Activated CD4-positive, alpha-beta T cell treated with anti-CD3 and anti-CD28 coated beads, Interleukin-2, amount 10 ng/mL, durations not matched to agents 7 days and 5 days (primary cell): ENCODE data around the gene BACH2. TPM values are rescaled to one million over a fixed set of nuclear protein-coding genes. Genes with fewer than 3 reads are reported as not detected.

ENCODE experiments used
- CTCF ChIA-PET: fragments of 350-600 bp; sonication (Branson Sonifier 250); formaldehyde crosslinking; loops from one replicate; lab custom pipeline; 2021; ENCODE audit warnings: antibody characterized with exemption; lab: Charles Lee
- POLR2A ChIA-PET: fragments of 350-600 bp; sonication (Branson Sonifier 250); formaldehyde crosslinking; loops from one replicate; lab custom pipeline; 2021; ENCODE audit warnings: antibody characterized with exemption; lab: Charles Lee
- DNase-seq: peaks from one replicate; pipeline ENCODE4 v3.0.0-alpha.2; 2020
- H3K27ac Mint-ChIP-seq: one replicate; pipeline ENCODE4 v1.8.0; 2021; ENCODE audit warnings: mild to moderate bottlenecking, moderate library complexity, mixed read lengths
- H3K27me3 Mint-ChIP-seq: one replicate; pipeline ENCODE4 v1.8.0; 2021; ENCODE audit warnings: mixed read lengths
- H3K36me3 Mint-ChIP-seq: one replicate; pipeline ENCODE4 v1.8.0; 2021; ENCODE audit warnings: low read depth, mixed read lengths
- H3K4me1 Mint-ChIP-seq: one replicate; pipeline ENCODE4 v1.8.0; 2021; ENCODE audit warnings: mixed read lengths
- H3K4me3 Mint-ChIP-seq: one replicate; pipeline ENCODE4 v1.8.0; 2021; ENCODE audit warnings: mild to moderate bottlenecking, moderate library complexity, mixed read lengths
- H3K9me3 Mint-ChIP-seq: one replicate; pipeline ENCODE4 v1.8.0; 2021; ENCODE audit warnings: mixed read lengths
- total RNA-seq, 2 experiments: library from RNA; stranded (reverse); gene quantifications; one replicate each; pipeline ENCODE4 v1.2.3, GENCODE V29; 2021

BACH2 gene
- total RNA-seq, 2 experiments from 2014 or later = 59.4 to 61.6 TPM

DNA sequence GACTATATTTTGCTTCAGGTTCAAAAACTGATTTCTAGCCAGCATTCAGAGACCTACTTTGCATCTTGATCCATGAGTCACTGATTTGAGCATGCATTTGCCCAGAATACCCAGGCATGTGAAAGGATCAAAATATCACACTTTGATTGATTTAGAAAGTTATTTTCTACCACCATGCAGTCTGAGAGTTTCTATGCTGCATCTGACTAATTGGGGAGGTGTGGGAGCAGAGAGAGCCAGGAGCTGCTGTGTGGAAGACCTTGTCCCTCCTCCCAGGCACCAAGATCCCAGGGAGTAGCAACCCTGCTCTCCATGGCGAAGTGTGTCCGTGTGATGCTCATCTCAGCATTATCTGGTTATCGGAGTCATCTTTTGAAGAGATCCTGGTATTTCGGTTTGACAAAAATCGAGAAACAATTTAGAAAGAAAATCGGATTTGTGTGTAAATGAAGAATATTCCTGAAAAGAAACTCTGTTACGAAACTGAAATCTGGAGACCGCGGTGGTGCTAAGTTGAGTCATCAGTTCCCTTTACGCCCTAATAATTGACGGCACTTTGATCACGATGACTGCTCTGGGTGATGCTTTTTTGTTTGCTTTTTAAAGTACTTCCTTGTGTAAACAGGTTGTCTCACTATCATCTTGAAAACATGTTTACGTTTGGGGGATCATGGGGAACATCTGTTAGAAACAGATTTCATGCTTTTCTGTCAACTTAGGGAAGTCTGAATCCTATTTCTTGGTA, 193.4 kb downstream of the BACH2 start:
- Mint-ChIP-seq H3K4me3 (peak overlapping the region; percentile 57), H3K4me1 (peaks cover 81% of the 10 kb centered on the region), H3K27ac (peak overlapping the region; percentile 75), H3K27me3 (no peaks in the 10 kb centered on the region), H3K9me3 (peaks cover 18% of the 10 kb centered on the region), H3K36me3 (peaks cover 45% of the 10 kb centered on the region)
- ChIA-PET CTCF (no interaction called here), POLR2A (no interaction called here)
- peak; percentile 38 for DNase-seq

GRCh38 chr6:90101403-90101802, 195.2 kb downstream of the BACH2 start:
- Mint-ChIP-seq H3K4me3 (no peak overlapping the region), H3K9me3 (peaks cover 18% of the 10 kb centered on the region), H3K27me3 (no peaks in the 10 kb centered on the region), H3K4me1 (peaks cover 84% of the 10 kb centered on the region), H3K36me3 (peaks cover 45% of the 10 kb centered on the region), H3K27ac (no peak overlapping the region)
- ChIA-PET POLR2A (no interaction called here), CTCF (interaction anchor here (1.5 kb wide), 1 partner anchor 9 kb away, joined by 3 read pairs; no protein-coding TSS in a partner anchor)
- no peak for DNase-seq

- no peaks in the 10 kb centered on the region for H3K27me3 Mint-ChIP-seq
- H3K36me3 Mint-ChIP-seq = peaks cover 45% of the 10 kb centered on the region
- no peak overlapping the region for H3K4me3 Mint-ChIP-seq
- DNase-seq = no peak
- peaks cover 16% of the 10 kb centered on the region for H3K9me3 Mint-ChIP-seq
- no peak overlapping the region for H3K27ac Mint-ChIP-seq
- POLR2A ChIA-PET = no interaction called here
- CTCF ChIA-PET = interaction anchor here (0.6 to 1.5 kb wide), 3 partner anchors 8 to 157 kb away, joined by 3 read pairs; no protein-coding TSS in a partner anchor
- H3K4me1 Mint-ChIP-seq = peaks cover 84% of the 10 kb centered on the region
Observed at GRCh38 chr6:90100059-90100665, 196.5 kb downstream of the BACH2 start.

- H3K4me1 Mint-ChIP-seq = peaks cover 84% of the 10 kb centered on the region
- H3K36me3 Mint-ChIP-seq = peaks cover 41% of the 10 kb centered on the region
- no peaks in the 10 kb centered on the region for H3K27me3 Mint-ChIP-seq
- peak overlapping the region; percentile 32 for H3K27ac Mint-ChIP-seq
- CTCF ChIA-PET = interaction anchor here (1.1 to 1.2 kb wide), 3 partner anchors 11 to 158 kb away, joined by 3 to 4 read pairs (median 3); no protein-coding TSS in a partner anchor
- peaks cover 17% of the 10 kb centered on the region for H3K9me3 Mint-ChIP-seq
- no peak for DNase-seq
- no peak overlapping the region for H3K4me3 Mint-ChIP-seq
- POLR2A ChIA-PET = no interaction called here
Observed at GRCh38 chr6:90098627-90099026, 198.0 kb downstream of the BACH2 start.

- Mint-ChIP-seq H3K4me3 (no peak overlapping the region), H3K4me1 (peaks cover 79% of the 10 kb centered on the region), H3K27me3 (no peaks in the 10 kb centered on the region), H3K36me3 (peaks cover 40% of the 10 kb centered on the region), H3K9me3 (peaks cover 16% of the 10 kb centered on the region), H3K27ac (peak overlapping the region; percentile 32)
- no peak for DNase-seq
- ChIA-PET CTCF (interaction anchor here (1.0 to 1.4 kb wide), 3 partner anchors 11 to 20 kb away, joined by 3 to 4 read pairs (median 3); no protein-coding TSS in a partner anchor), POLR2A (no interaction called here)
Observed at GRCh38 chr6:90098001-90098531, 198.6 kb downstream of the BACH2 start.

GRCh38 chr6:90097356-90097755, 199.3 kb downstream of the BACH2 start:
- Mint-ChIP-seq H3K4me1 (peaks cover 76% of the 10 kb centered on the region), H3K27me3 (no peaks in the 10 kb centered on the region), H3K27ac (peak overlapping the region; percentile 62), H3K36me3 (peaks cover 40% of the 10 kb centered on the region), H3K9me3 (peaks cover 18% of the 10 kb centered on the region), H3K4me3 (no peak overlapping the region)
- ChIA-PET POLR2A (no interaction called here), CTCF (interaction anchor here (0.9 to 1.4 kb wide), 4 partner anchors 15 to 157 kb away, joined by 3 read pairs; no protein-coding TSS in a partner anchor)
- DNase-seq = no peak

DNA sequence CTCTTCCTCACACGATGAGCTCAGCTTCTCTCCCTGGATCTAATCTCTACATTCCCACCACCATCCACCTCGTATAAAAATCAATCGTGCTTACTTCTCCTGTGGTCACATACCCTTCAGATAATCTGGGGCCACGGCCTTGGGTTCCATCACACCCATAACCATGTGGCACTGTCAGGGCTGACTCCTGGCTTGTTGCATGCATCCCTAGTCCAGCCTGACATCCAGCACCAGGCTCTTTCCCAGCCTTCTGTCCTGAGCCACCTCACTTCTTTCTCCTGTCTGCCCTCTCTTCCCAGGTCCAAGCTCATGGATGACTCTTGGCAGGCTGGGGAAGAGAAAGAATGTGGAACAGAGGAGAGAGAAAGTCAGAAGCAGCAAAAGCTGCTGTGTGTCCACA, 199.8 kb downstream of the BACH2 start:
- POLR2A ChIA-PET = no interaction called here
- H3K9me3 Mint-ChIP-seq = peaks cover 16% of the 10 kb centered on the region
- no peak overlapping the region for H3K4me3 Mint-ChIP-seq
- CTCF ChIA-PET = interaction anchor here (0.9 to 1.4 kb wide), 5 partner anchors 14 to 157 kb away, joined by 3 read pairs; no protein-coding TSS in a partner anchor
- peaks cover 76% of the 10 kb centered on the region for H3K4me1 Mint-ChIP-seq
- H3K27ac Mint-ChIP-seq = peak overlapping the region; percentile 62
- H3K36me3 Mint-ChIP-seq = peaks cover 40% of the 10 kb centered on the region
- no peaks in the 10 kb centered on the region for H3K27me3 Mint-ChIP-seq
- no peak for DNase-seq

GRCh38 chr6:90095788-90096187, 200.9 kb downstream of the BACH2 start:
- Mint-ChIP-seq H3K9me3 (peaks cover 8% of the 10 kb centered on the region), H3K27me3 (no peaks in the 10 kb centered on the region), H3K4me3 (peak overlapping the region; percentile 21), H3K27ac (peak overlapping the region; percentile 58), H3K36me3 (peaks cover 38% of the 10 kb centered on the region), H3K4me1 (peaks cover 74% of the 10 kb centered on the region)
- ChIA-PET POLR2A (no interaction called here), CTCF (interaction anchor here (1.2 to 1.4 kb wide), 3 partner anchors 15 to 23 kb away, joined by 3 read pairs; no protein-coding TSS in a partner anchor)
- DNase-seq = no peak

GRCh38 chr6:90095145-90095544, 201.5 kb downstream of the BACH2 start:
- CTCF ChIA-PET = interaction anchor here (1.2 to 1.7 kb wide), 4 partner anchors 11 to 22 kb away, joined by 3 to 5 read pairs (median 3); no protein-coding TSS in a partner anchor
- POLR2A ChIA-PET = no interaction called here
- H3K4me3 Mint-ChIP-seq = peak overlapping the region; percentile 18
- no peak for DNase-seq
- peaks cover 40% of the 10 kb centered on the region for H3K36me3 Mint-ChIP-seq
- peaks cover 75% of the 10 kb centered on the region for H3K4me1 Mint-ChIP-seq
- H3K27me3 Mint-ChIP-seq = no peaks in the 10 kb centered on the region
- peak overlapping the region; percentile 58 for H3K27ac Mint-ChIP-seq
- H3K9me3 Mint-ChIP-seq = peaks cover 12% of the 10 kb centered on the region

- CTCF ChIA-PET = interaction anchor here (1.2 to 1.7 kb wide), 3 partner anchors 11 to 16 kb away, joined by 3 to 5 read pairs (median 3); no protein-coding TSS in a partner anchor
- POLR2A ChIA-PET = no interaction called here
- peaks cover 12% of the 10 kb centered on the region for H3K9me3 Mint-ChIP-seq
- H3K4me1 Mint-ChIP-seq = peaks cover 70% of the 10 kb centered on the region
- no peak overlapping the region for H3K27ac Mint-ChIP-seq
- H3K27me3 Mint-ChIP-seq = no peaks in the 10 kb centered on the region
- no peak for DNase-seq
- no peak overlapping the region for H3K4me3 Mint-ChIP-seq
- peaks cover 44% of the 10 kb centered on the region for H3K36me3 Mint-ChIP-seq
Observed at GRCh38 chr6:90093558-90094073, 203.0 kb downstream of the BACH2 start.

DNA sequence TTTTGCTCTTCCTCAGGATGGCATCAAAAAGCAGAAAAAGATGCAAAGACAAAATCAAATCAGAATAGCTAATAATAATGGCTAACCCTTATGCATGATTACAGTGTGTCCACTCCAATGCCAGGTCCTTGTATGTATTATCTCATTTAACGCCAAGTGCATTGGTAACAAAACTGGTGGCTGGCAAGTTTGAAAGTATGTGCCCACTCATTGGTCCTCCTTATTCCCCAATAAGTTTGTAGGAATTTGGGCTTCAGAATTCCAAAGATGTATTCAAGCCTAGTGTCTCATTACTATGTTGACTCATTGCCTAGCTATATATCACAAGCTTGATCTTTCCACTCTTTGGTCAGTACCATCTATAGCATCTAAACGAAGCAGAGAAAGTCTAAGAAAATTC, 205.8 kb downstream of the BACH2 start:
- peaks cover 65% of the 10 kb centered on the region for H3K4me1 Mint-ChIP-seq
- no peak for DNase-seq
- H3K4me3 Mint-ChIP-seq = no peak overlapping the region
- H3K36me3 Mint-ChIP-seq = peaks cover 57% of the 10 kb centered on the region
- peaks cover 12% of the 10 kb centered on the region for H3K9me3 Mint-ChIP-seq
- H3K27ac Mint-ChIP-seq = no peak overlapping the region
- H3K27me3 Mint-ChIP-seq = no peaks in the 10 kb centered on the region
- CTCF ChIA-PET = interaction anchor here (0.7 to 0.9 kb wide), 2 partner anchors 9 to 55 kb away, joined by 4 read pairs; no protein-coding TSS in a partner anchor
- POLR2A ChIA-PET = no interaction called here

- Mint-ChIP-seq H3K4me3 (no peak overlapping the region), H3K27ac (no peak overlapping the region), H3K27me3 (no peaks in the 10 kb centered on the region), H3K9me3 (peaks cover 9% of the 10 kb centered on the region), H3K4me1 (peaks cover 68% of the 10 kb centered on the region), H3K36me3 (peaks cover 56% of the 10 kb centered on the region)
- ChIA-PET POLR2A (no interaction called here), CTCF (interaction anchor here (1.2 kb wide), 1 partner anchor 147 kb away, joined by 5 read pairs; no protein-coding TSS in a partner anchor)
- DNase-seq = no peak
Observed at GRCh38 chr6:90088009-90088408, 208.6 kb downstream of the BACH2 start.
